AG08395 (cell line): ENCODE data around the gene PTGER3.
"Not testable (repeated sequence)": the region's sequence is repeated elsewhere in the genome, so short reads cannot be mapped to it uniquely, and the experiment has no call there.

ENCODE experiments used
- DNase-seq: peaks from one replicate; pipeline ENCODE4 v3.0.0; 2012; ENCODE audit warnings: mixed read lengths, low spot score

PTGER3 gene

GRCh38 chr1:71002709-71003475 lies 44.7 kb downstream of the PTGER3 start:
- DNase-seq, result no peak

GRCh38 chr1:71001624-71002023 lies 46.0 kb downstream of the PTGER3 start:
- DNase-seq, result no peak

- DNase-seq, result no peak
Measured at GRCh38 chr1:70997793-70998192, 49.8 kb downstream of the PTGER3 start.

GRCh38 chr1:70994753-70995268 lies 52.8 kb downstream of the PTGER3 start:
- no peak for DNase-seq

GRCh38 chr1:70993798-70994197 lies 53.8 kb downstream of the PTGER3 start:
- no peak for DNase-seq

- DNase-seq, result no peak
Measured at GRCh38 chr1:70992521-70992920, 55.1 kb downstream of the PTGER3 start.

GRCh38 chr1:70990469-70991253 lies 57.0 kb downstream of the PTGER3 start:
- no peak for DNase-seq

- no peak for DNase-seq
Measured at GRCh38 chr1:70987497-70987896, 60.1 kb downstream of the PTGER3 start.

GRCh38 chr1:70985776-70986225 lies 61.8 kb downstream of the PTGER3 start:
- not testable (repeated sequence) for DNase-seq

- not testable (repeated sequence) for DNase-seq
Measured at GRCh38 chr1:70985278-70985677, 62.3 kb downstream of the PTGER3 start.

- DNase-seq, result no peak
Measured at GRCh38 chr1:70980361-70980760, 67.3 kb downstream of the PTGER3 start.

GRCh38 chr1:70979881-70980280 lies 67.7 kb downstream of the PTGER3 start:
- DNase-seq, result no peak

- DNase-seq, result no peak
Measured at GRCh38 chr1:70979313-70979712, 68.3 kb downstream of the PTGER3 start.

- DNase-seq, result no peak
Measured at GRCh38 chr1:70978623-70979022, 69.0 kb downstream of the PTGER3 start.

- no peak for DNase-seq
Measured at GRCh38 chr1:70977575-70977974, 70.0 kb downstream of the PTGER3 start.

GRCh38 chr1:70977041-70977440 lies 70.6 kb downstream of the PTGER3 start:
- DNase-seq, result no peak

- DNase-seq, result no peak
Measured at GRCh38 chr1:70973754-70974153, 73.9 kb downstream of the PTGER3 start.

- no peak for DNase-seq
Measured at GRCh38 chr1:70970407-70970806, 77.2 kb downstream of the PTGER3 start.

- DNase-seq, result no peak
Measured at GRCh38 chr1:70966018-70966638, 81.5 kb downstream of the PTGER3 start.

GRCh38 chr1:70963374-70963773 lies 84.2 kb downstream of the PTGER3 start:
- DNase-seq, result no peak

- no peak for DNase-seq
Measured at GRCh38 chr1:70961374-70961975, 86.1 kb downstream of the PTGER3 start.

GRCh38 chr1:70948396-70949017 lies 99.1 kb downstream of the PTGER3 start:
- DNase-seq, result no peak
